Measurements from ENCODE around the gene PARVA.

Gene PARVA

GRCh38 chr11:12404436-12404835 is 27.1 kb downstream of the PARVA start:
- no peak for DNase-seq

- no peak for DNase-seq
Measured at GRCh38 chr11:12408156-12408770, 30.9 kb downstream of the PARVA start.

GRCh38 chr11:12409621-12410005 is 32.2 kb downstream of the PARVA start:
- DNase-seq = no peak

- no peak for DNase-seq
Measured at GRCh38 chr11:12410006-12410728, 32.8 kb downstream of the PARVA start.

GRCh38 chr11:12411393-12411792 is 34.0 kb downstream of the PARVA start:
- no peak for DNase-seq

GRCh38 chr11:12411806-12412727 is 34.7 kb downstream of the PARVA start:
- DNase-seq = peak; percentile 75

GRCh38 chr11:12413141-12414052 is 36.0 kb downstream of the PARVA start:
- DNase-seq = no peak

GRCh38 chr11:12414611-12415010 is 37.2 kb downstream of the PARVA start:
- DNase-seq = no peak

GRCh38 chr11:12415342-12415966 is 38.1 kb downstream of the PARVA start:
- DNase-seq = no peak

GRCh38 chr11:12416552-12416951 is 39.2 kb downstream of the PARVA start:
- no peak for DNase-seq

- peak; percentile 15 for DNase-seq
Measured at GRCh38 chr11:12417691-12418611, 40.6 kb downstream of the PARVA start.

GRCh38 chr11:12420040-12420439 is 42.7 kb downstream of the PARVA start:
- no peak for DNase-seq

GRCh38 chr11:12420706-12421105 is 43.3 kb downstream of the PARVA start:
- no peak for DNase-seq

- no peak for DNase-seq
Measured at GRCh38 chr11:12421386-12421785, 44.0 kb downstream of the PARVA start.

GRCh38 chr11:12426176-12426575 is 48.8 kb downstream of the PARVA start:
- DNase-seq = no peak

GRCh38 chr11:12429155-12429554 is 51.8 kb downstream of the PARVA start:
- no peak for DNase-seq

- DNase-seq = no peak
Measured at GRCh38 chr11:12430351-12430750, 53.0 kb downstream of the PARVA start.

GRCh38 chr11:12430954-12431595 is 53.7 kb downstream of the PARVA start:
- no peak for DNase-seq

- no peak for DNase-seq
Measured at GRCh38 chr11:12432507-12432906, 55.1 kb downstream of the PARVA start.

GRCh38 chr11:12433121-12433520 is 55.8 kb downstream of the PARVA start:
- DNase-seq = no peak

Data from hematopoietic multipotent progenitor cell treated with erythropoietin and hydrocortisone succinate and interleukin-3 and kit ligand, for 4 days (in vitro differentiated cells).